Measurements from ENCODE around the gene SH3BP2.

SH3BP2 gene

DNA sequence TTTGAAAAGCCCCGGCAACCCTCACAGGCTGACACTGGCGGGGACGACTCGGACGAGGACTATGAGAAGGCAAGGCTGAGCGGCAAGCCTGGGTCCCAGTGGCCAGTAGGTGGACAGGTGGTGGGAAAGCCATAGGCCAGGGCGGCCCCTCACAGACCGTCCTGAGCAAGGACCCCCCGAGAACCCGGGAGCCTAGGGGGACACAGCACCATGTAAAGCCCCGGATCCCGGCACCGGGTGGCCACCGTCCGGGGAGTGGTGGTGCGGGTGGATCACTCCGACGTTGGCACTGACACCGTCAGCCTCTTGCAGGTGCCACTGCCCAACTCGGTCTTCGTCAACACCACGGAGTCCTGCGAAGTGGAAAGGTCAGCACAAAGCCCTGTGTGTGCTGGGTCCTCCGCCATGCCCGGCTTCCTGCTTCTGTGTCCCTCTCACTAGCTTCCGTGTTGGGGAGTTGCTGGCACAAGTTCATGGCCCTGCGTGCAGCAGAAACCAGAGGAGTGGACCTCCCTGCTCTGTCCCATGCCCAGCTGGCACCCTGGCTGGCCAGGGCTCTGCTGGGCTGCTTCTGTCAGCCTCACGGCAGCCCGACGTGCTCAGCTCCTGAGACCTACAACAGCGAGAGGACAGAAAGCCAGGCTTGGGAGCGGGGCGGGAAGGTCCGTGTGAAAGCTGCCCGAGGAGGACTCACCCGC is 38.9 kb downstream of the SH3BP2 start:
- no peak for DNase-seq

DNA sequence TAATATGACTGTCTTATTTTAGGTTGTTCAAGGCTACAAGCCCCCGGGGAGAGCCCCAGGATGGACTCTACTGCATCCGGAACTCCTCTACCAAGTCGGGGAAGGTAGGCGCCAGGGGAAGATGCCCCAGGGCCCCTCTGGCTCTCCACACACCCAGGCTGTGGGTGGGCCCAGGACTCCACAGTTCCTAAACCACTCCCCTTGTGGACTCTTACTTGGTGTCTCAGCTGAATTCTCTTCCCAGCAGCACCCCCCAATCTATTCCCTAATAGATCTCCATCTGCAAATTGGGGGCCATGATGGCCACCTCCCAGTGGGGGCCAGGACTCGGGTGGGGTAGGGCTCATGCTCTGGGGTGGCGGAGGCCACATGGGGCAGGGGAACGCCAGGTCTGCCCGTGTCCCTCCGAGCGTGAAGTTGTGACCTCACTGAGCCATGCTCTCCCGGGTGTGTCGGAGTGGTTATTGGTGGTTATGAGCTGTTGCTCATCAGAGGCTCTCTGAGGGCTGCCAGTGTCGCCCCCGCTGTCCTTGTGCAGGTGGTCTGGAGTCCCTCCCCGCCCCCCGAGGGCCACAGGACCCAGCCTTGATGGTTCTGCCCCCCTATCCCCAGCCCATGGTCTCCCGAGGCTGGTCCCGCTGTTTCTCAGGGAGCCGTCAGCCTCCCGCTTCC is 39.6 kb downstream of the SH3BP2 start:
- no peak for DNase-seq

DNA sequence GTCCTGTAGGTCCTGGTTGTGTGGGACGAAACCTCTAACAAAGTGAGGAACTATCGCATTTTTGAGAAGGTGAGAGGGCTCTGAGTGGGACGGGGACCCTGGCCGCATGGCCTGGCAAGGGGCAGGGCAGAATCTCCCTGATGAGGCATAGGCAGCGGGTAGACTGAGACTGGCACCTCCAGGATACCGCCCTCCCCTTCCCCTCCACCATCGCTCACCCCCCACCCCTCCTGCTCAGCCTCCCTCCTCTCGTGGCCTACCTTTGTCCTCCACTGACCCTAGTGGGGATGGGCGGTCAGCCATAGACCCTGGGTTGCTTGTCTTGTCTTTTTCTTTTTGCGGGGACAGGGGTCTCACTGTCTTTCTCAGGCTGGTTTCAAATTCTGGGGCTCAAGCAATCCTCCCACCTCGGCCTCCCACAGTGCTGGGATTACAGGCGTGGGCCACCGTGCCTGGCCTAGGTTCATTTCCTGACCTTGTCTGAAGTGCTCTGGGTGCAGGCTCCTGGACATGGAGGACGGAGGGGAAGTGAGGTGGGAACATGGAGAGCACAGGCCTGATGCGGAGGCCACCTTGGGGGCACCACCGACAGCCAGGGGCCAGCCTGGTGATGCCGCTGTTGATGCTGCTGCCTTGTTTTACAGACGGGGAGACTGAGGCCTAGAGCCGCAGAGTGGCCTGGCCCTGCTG is 40.2 kb downstream of the SH3BP2 start:
- DNase-seq, result no peak

DNA sequence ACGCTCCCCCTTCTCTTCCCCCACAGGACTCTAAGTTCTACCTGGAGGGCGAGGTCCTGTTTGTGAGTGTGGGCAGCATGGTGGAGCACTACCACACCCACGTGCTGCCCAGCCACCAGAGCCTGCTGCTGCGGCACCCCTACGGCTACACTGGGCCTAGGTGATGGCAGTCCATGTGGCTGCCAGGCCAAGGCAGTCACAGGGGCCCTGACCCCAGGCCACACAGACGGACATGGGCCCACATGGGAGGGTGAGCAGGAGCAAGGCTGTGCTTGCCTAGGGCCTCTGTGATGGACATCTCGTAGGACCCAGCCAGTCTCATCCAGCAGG is 40.8 kb downstream of the SH3BP2 start:
- DNase-seq, result no peak

DNA sequence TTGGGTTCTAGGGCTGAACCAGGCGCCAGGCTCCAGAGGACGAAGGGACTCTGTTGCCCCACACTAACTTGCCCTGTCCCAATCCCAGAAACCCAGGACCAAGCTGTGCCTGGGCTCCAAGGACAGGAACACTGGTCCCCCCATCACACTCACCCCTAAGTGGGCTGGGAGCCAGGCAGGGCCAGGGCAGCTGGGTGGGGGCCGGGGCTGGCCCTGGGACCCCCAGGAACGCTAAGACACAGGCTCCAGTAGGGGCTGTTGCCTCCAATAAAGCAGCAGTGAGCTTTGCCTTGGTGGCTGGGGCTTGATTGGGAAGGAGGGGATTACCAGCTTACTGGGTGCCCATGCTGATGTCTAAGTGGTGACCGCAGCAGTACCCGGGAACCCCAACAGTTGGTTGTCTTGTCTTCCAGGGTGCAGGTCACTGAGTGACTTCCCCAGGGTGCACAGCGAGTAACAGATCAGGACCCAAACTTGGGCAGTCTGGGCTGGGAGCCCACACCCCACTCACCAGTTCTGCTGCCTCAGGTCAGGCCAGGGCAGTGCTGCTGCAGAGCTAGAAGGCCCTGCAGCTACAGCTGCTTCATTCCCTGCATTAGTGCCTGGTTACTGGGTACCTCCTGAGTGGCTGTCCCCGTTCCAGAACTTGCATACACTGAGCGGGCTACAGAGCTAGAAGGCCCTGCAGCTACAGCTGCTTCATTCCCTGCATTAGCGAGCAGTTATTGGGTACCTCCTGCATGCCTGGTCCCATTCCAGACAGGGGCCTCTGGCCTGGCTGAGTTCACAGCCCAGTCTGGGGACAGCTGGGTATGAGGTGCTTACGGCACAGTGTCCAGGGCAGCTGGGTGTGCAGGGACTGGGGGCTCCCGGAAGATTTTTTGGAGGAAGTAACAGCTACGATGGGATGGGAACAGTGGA is 41.4 kb downstream of the SH3BP2 start:
- no peak for DNase-seq

DNA sequence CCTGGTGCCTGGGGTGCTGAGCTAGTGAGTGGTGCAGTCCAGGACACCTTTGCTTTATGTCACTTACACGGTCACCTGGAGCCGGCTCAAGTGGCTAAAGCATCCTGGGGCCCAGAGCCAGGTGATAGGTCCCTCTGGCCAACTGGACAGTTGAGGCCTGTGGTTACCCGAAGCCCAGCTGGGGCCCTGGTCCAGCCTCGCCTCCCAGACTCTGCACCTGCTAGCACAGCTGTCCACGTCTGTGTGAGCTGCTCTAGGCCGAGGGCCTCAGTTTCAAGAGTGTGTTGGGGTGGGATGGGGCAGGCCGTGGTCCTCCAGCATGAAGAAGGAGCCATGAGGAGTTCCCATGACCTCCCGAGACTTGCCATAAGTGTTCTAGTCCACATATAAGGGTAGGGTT is 43.1 kb downstream of the SH3BP2 start:
- no peak for DNase-seq

DNA sequence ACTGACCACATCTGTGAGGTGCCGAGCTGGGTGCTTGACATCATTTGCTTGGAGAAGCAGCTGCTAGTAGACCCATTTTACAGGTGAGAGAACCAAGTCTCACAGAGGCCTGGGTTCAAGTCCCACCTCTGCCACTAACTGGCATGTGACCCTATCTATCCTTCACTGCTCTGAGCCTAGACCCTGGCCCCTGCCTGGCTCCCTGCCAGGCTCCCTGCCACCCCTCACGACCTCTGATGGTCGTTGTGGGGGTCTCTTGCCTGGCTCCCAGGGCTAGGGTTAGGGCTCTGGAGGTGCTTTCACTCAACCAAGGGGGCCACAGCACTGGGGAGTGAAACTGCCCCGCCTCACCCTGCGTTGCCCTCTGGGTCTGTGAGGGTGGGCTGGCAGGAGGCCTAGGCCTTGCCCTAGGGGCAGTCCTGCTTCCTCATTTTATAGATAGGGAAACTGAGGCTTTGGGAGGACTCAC is 43.5 kb downstream of the SH3BP2 start:
- no peak for DNase-seq

DNA sequence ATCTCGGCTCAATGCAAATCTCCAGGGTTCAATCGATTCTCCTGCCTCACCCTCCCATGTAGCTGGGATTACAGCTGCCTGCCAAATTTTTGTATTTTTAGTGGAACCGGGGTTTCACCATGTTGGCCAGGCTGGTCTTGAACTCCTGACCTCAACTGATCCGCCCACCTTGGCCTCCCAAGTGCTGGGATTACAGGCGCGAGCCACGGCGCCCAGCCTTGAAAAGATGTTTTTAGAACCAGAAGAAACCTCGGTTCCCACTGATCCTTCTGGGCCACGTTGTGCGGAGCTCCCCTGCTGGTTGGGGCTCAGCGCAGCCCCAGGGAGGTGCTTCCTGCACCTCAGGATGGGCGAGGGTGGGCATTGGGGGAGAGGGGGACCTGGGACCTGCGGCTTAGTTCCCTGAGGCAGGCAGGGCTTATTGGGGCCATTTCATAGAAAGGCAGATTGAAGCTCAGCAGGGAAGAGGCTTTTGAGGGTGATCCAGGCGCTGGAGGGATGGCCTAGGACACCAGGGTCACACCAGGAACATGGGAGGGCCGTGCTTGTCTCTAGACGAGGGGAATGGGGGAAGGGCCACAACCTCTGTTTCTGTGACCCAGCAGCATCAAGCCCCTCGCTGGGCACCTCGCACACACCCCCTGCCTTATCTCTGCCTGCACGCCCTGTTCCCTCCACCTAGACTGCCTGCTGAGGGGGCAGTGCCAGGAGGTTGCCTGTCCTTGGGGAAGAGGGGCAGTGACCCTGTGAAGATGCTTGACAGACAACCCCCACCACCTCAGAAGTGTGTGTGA is 44.4 kb downstream of the SH3BP2 start:
- no peak for DNase-seq

DNA sequence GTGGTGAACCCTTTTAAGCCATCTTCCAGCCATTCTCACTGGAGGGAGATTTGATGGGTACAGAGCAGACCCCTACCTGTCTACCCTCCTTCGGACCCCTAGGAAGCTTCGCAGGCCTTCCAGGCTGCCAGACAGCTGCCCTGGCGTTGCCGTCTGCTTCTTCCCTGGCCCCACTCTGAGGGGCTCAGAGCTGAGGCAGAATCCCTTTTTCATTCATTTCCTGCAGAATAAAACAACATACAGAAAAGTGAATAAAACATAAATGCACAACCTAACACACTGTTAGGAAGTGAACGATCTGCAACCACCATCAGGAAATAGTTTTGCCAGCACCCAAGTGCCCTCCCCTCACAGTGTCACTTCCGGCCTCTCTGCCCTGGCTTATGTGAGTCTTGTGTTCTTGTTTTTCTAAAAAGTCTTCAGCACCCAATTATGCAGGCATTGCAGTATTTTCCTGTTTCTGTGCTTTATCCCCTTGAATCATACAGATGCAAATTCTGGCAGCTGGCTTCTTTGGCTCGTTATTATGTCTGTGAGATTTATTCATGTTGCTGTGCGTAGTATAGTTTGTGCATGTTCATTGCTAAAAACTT is 45.1 kb downstream of the SH3BP2 start:
- peak in 12 of 51 donors; percentile 9 to 50 (median 30) for DNase-seq

DNA sequence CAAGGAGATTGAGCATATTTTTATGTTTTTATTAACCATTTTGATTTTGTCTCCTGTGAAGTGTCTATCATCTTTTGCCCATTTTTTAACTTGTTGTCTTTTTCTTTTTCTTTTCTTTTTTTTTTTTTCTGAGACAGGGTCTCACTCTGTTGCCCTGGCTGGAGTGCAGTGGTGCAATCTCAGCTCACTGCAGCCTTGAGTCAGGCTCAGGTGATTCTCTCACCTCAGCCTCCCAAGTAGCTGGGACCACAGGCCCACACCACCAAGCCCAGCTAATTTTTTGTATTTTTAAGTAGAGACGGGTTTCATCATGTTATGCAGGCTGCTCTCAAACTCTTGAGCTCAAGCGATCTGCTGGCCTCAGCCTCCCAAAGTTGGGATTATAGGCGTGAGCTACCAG is 46.2 kb downstream of the SH3BP2 start:
- DNase-seq, result no peak

DNA sequence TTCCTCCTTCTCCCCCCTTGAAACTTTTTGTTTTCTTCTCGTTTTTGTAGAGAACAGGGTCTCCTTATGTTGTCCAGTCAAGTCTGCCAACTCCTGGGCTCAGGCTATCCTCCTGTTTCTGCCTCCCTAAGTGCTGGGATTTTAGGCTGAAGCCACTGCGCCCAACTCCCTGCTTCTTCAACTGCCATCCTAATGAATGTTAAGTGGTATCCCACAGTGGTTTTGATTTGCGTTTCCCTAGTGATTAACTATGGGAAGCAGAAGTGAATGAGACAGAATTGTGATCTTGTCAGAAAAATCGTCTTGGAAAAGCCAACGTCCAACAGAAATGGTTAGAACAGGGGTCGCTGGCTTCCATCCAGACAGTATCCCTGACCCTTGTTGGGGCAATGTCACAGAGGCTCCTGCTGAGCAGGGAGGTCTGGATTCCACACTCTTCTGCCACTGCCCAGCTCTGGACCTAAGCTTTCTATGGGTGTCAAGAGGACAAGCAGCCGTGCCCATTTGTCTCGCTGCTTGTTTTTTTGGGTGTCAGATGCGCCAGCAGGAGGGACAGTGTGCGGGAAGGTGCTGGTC is 49.9 kb downstream of the SH3BP2 start:
- DNase-seq, result peak in 5 of 51 donors; percentile 20 to 78 (median 32)

DNA sequence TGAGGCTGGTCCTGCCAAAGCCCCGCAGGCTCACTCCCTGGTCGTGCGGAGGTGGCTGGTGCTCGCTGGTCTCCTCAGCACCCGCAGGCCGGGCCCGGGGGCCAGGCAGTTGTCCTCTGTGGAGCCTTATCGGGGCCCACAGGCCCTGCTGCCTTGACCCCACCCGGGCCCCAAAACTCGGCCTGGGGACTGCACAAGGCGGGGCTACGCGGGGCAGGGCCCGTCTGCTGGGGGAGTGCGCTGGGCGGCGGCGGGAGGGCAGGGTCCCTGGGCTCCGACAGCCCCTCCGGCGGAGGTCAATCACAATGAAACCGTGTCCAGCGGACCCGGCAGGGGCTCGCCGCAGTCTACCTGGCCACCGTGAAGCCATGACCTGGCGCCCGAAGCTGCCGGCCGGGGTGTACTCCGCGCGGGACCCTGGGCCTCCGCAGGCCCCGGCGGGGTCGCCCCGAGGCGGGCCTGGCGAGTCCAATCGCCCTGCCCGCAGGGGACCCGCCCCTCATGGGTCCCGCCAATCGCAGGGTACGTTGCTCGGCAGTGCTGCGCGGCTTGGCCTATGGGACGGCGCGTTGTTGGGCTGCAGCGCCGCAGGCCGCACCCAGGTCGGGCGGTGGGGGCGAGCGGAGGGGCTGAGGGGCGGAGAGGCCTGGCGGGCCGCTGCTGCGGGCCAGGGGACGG is 50.5 kb downstream of the SH3BP2 start, which contains the start of gene ADD1:
ADD1 (plus strand) TSS at position 582 of the 678 bp plus-strand sequence. CDS start 32,072 bp downstream, outside the sequence.
- DNase-seq, result peak; percentile 74 to 97 (median 92)

DNA sequence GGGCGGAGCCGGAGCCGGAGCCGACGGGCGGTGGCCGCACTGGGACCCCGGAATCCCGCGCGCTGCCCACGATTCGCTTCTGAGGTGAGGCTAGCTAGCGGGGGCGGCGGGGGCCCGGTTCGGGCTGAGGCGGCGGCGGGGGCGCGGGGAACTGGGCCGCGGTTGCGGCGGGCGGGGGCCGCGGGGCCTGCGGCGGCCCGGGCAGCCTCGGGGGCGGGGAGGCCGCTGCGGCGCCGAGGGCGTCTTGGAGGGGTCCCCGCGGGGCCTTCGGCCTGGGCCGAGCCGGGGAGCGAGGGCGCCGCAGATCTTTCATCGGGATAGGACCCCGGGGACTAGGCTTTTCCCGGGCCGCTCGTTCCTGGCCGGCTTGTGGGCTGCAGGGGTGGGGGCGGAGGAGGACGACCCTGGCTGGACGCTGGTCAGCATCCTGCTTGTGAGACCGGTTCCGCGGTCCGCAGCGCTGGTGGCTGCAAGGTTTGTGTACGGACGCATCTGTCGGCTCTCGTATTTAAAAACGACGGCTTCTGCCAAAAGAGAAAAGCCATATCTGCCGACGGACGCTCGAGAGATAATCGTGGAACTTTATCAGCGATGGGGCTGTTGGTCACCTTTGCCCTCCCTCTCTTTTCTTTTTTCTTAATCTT is 51.2 kb downstream of the SH3BP2 start:
- peak in 14 of 51 donors; percentile 23 to 73 (median 55) for DNase-seq

DNA sequence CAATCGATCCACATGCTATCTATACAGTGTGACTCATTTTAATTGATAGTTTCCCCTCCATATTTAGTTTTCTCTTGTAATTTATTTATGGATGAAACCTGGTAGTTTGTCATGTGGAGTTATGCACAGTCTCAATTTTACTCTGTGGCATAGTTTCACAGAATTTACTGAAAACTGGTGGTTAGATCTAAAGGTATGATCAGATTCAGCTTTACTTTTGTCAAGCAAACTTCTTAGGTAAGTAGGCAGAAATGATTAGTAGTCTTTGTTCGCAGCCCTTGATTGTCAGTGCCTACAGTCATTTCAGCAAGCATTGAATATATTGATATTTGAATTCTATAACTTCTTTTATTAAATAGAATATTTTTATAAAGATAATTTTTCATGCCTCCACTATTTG is 53.3 kb downstream of the SH3BP2 start:
- no peak for DNase-seq

DNA sequence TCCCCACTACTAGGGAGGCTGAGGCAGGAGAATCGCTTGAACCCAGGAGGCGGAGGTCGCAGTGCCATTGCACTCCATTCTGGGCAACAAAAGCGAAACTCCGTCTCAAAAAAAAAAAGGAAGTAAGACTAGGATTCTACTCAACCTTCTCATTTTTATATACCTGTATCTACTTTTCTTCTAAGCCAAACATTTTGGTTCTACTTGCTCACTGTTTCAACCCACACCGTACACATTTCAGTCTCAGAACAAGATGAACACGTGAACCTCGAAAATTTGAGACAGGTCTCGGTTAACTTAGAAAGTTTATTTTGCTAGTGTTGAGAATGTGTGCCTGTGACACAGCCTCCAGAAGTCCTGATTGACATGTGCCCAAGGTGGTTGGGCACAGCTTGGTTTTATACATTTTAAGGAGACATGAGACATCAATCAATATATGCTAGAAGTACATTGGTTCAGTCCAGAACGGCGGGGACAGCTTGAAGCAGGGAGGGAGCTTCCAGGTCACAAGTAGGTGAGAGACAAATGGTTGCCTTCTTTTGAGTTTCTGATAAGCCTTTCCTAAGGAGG is 54.5 kb downstream of the SH3BP2 start:
- no peak for DNase-seq

DNA sequence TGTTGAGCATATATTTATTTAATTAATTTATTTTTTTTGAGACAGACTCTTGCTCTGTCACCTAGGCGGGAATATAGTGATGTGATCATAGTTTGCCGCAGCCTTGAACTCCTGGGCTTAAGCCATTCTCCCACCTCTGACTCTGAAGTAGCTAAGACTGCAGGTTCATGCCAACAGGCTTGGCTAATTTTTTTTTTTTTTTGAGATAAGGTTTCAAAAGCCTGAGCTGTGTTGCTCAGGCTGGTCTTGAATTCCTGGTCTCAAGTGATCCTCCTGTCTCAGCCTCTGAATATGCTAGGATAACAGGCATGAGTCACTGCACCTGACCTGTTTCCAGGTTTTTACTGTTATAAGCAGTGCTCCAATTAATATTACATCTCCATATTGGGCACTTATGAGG is 55.6 kb downstream of the SH3BP2 start:
- no peak for DNase-seq

DNA sequence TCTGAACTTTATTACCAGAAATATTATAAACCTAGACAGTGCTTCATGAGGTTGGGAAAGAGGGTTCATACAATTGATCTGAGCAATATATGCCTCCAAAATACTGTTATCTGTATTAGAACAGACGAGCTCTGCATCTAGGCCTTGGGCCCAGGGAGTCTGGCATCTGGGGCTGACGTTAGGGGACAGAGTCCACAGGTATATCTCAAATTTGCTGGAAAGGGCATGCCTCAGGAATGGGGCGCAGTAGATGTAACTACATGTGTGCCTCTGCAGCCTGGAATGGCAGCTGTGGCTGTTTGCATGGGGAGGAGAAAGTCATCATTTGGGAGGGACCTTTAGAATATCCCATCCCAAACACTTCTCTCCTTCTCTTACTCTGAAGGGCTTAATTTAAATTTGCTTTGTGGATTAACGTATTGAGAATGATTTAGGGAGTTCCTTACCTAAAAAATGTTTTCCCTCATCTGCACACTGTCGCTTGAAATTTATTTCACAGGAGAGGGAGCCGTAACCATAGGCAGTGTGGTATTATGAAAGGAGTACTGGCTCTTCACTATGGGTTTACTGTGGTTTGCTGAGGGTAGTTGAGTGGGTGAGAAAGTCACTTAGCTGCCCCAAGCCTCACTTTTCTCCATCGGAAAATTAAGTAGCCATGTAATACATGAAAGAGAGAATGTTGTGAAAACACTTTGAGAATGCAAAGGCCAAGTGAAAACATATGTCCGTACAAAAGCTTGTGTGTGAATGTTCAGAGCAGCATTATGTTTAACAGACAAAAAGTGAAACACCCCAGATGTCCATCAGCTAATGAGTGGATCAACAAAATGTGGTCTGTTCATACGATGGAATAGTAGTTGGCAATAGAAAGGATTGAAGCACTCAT is 56.6 kb downstream of the SH3BP2 start:
- no peak for DNase-seq

All from hypothalamus (tissue), 51 donors.